Umbilical cord (tissue), 2 donors: ENCODE data around the gene DNAH1. TPM values are rescaled to one million over a fixed set of nuclear protein-coding genes. Genes with fewer than 3 reads are reported as not detected.

Source experiments
- DNase-seq: peaks from one replicate; pipeline ENCODE4 v3.0.0-alpha.2; 2015; ENCODE audit warnings: low spot score
- total RNA-seq: library from RNA; depleted of rRNA; stranded (reverse); fragments of >200 nt; gene quantifications from one replicate; pipeline ENCODE4 v1.2.3, GENCODE V29; 2014; ENCODE audit warnings: low replicate concordance; ENCODE audit not compliant: insufficient read depth

The DNAH1 gene
- total RNA-seq, 1 donor from 2014 or later: 2.9 TPM

DNA sequence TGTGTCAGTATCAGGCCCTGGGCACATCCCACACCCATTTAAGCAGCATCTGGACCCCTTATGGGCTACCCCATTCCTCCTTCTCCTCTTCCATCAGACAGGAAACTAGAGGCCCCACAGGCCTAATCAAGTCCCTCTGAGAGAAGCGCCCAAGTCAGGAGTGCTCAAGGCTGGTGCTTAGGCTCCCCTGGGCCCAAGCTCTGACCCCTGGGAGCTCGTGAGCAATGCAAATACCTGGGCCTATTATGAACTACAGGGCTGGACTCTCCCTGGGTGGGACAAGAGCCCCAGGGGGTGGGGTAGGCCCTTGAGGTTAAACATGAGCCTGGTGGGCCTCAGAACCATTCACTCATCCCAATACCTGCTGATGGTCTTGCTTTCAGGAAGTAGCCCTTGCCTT lies 71.4 kb downstream of the DNAH1 start:
- no peak for DNase-seq

DNA sequence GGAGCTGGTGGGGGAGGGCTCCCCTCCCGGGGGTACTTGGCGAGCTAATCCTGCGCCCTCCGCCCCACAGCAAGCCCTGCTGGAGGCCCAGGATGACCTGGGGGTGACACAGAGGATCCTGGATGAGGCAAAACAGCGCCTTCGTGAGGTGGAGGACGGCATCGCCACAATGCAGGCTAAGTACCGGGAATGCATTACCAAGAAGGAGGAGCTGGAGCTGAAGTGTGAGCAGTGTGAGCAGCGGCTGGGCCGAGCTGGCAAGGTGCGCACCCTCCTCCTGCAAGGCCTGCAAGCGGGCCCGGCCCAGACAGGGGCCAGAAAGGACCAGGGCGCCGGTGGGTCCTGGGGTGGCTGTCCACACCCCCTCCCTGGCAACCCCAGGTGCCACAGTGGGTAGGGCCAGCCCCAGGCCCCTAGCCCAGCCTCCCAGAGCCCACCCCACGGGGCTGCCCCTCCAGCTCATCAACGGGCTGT lies 72.3 kb downstream of the DNAH1 start:
- no peak for DNase-seq

DNA sequence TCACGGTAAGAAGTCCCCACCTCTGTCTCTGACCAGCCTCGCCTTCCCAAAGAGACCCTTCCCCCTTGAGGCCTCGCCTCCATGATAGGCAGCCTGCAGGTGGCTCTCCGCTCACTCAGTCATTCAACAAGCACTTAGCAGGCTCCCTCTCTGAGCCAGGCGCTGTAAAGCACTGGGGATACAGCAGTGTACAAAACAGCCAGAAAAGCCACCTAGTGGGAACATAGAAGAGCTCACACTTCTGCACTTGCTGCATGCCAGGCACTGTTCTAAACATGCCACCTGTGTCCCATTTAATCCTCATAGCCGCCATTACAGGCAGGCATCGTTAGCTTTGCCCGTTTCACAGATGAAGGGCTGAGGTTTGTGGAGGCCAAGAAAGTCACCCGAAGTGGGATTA lies 72.8 kb downstream of the DNAH1 start:
- DNase-seq: no peak

DNA sequence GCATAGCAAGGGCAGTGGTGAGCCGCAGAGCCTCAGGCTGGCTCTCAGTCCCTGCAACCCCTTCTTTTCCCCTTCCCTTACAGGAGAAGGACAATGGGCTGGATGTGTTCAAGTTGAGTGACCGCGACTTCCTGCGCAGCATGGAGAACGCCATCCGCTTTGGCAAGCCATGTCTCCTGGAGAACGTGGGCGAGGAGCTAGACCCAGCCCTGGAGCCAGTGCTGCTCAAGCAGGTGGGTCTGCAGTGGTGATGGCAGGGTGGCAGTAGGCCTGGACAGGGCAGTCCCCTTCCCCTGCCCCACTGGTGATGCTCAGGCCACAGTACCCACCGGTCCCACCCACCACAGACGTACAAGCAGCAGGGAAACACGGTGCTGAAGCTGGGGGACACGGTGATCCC lies 75.0 kb downstream of the DNAH1 start:
- no peak for DNase-seq

DNA sequence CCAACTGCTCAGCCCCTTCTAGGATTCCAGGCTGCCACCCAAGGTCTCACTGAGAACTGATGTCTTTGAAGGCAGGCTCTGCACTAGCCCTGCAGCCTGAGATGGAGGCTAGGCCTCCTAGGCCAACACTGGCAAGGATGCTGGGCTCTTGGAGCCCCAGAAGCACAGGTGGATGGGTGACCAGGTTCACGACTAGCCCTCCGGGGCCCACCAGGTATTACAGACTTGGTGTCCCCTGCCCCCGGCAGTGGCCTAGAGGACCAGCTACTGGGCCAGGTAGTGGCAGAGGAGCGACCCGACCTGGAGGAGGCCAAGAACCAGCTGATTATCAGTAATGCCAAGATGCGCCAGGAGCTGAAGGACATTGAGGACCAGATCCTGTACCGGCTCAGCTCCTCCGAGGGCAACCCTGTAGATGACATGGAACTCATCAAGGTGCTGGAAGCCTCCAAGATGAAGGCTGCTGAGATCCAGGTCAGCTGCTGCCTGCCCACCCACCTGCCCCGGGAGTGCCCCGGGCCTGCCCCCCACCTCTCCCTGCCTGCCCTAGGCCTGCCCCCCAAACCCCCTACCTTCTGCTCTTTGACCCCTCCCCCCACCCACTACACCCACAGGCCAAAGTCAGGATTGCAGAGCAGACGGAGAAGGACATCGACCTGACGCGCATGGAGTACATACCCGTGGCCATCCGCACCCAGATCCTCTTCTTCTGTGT lies 76.3 kb downstream of the DNAH1 start:
- no peak for DNase-seq

DNA sequence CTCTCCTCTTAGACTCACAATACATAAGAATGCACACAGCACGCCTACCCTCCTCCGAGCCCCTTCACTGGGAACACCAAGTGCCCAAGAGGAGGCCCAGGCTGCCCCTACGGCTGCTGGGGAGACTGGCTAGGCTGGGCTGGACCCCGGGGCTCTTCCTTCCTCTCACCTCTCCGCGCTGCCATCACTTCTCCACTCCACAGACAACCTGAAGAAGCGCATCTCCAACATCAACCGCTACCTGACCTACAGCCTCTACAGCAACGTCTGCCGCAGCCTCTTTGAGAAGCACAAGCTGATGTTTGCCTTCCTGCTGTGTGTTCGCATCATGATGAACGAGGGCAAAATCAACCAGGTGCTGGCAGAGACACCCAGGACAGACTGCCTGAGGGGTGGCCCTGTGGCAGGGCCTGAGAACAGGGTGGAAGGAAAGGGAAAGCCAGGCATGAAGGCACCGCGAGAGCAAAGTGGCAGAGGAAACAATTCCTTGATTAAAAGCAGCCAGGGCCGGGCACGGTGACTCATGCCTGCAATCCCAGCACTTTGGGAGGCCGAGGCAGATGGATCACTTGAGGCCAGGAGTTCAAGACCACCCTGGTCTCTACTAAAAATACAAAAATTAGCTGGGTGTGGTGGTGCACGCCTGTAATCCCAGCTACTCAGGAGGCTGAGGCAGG lies 77.2 kb downstream of the DNAH1 start:
- no peak for DNase-seq

DNA sequence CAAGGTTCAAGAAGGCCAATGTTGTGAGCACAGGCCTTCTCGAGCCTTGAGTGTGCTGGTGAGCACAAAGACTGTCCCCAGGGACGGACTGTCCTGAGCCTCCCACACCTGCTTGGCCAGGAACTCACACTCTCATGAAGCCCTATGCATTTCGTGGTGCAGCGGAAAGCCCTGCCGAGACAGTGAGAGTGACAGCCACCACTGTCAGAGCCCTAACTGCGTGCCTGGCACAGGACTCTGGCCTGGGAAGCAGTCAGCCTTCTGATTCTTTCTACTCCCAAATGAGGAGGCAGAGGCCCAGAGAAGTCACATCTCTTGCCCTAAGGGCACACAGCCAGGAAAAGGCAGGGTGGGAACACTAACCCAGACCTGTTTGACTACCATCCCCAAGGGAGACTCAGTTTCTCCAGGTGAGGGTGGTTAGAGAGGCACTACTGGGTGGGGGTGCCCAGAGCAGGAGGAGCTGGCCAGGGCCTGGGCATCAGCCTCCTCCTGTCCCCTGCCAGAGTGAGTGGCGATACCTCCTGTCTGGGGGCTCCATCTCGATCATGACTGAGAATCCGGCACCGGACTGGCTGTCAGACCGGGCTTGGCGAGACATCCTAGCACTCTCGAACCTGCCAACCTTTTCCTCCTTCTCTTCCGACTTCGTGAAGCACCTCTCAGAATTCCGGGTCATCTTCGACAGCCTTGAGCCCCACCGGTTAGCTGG lies 78.0 kb downstream of the DNAH1 start:
- no peak for DNase-seq

DNA sequence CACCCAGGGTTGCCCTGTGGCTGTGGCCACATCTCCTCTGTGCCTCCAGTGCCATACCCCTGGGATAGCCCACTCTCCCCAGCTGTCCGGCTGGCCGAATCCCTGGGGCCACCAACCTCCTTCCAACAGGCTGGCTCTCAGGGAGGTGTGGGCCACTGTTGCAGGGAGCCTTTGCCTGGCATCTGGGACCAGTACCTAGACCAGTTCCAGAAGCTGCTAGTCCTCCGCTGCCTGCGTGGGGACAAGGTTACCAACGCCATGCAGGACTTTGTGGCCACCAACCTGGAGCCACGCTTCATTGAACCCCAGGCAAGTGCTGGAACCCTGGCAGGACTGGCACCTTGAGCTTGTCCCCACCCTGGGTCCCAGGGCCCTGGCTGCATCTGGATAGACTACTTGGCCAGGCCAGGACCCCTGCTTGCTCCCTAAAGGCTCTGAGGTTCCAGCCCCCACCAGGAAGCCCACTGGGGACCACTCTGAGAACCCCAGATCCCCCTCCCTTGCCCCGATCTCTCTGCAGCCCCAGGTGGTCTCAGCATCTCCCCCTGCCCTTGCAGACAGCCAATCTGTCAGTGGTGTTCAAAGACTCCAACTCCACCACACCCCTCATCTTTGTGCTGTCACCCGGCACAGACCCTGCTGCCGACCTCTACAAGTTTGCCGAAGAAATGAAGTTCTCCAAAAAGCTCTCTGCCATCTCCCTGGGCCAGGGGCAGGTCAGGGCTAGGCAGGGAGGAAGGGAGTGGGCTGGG lies 78.8 kb downstream of the DNAH1 start:
- DNase-seq: no peak

DNA sequence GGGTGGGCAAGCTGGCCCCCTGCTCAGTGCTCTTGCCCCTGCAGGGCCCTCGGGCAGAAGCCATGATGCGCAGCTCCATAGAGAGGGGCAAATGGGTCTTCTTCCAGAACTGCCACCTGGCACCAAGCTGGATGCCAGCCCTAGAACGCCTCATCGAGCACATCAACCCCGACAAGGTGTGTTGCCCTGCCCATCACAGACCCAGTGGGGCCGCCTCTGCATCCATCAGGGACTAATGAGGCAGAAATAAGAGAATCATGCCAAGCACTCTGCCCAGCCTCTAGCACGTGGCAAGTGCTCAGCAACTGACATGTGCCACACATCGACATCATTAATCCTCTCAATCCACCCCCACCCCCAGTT lies 79.4 kb downstream of the DNAH1 start:
- DNase-seq: no peak

DNA sequence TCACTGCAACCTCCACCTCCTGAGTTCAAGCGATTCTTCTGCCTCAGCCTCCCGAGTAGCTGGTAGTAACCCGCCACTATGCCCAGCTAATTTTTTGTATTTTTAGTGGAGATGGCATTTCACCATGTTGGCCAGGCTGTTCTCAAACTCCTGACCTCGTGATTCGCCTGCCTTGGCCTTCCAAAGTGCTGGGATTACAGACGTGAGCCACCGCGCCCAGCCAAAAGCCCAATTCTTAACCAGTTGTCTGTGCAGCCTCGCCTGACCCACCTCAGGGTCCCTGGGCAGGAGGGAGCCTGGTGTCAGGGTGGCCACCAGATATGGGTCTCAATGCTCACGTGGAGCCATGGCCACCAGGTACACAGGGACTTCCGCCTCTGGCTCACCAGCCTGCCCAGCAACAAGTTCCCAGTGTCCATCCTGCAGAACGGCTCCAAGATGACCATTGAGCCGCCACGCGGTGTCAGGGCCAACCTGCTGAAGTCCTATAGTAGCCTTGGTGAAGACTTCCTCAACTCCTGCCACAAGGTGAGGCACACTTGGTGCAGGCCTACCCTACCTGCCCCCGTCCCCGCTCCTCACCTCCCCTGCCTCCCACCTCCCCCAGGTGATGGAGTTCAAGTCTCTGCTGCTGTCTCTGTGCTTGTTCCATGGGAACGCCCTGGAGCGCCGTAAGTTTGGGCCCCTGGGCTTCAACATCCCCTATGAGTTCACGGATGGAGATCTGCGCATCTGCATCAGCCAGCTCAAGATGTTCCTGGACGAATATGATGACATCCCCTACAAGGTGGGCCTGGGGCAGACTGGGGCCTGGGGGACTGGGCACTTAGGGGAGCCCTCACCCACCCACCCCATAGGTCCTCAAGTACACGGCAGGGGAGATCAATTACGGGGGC lies 80.1 kb downstream of the DNAH1 start:
- no peak for DNase-seq

DNA sequence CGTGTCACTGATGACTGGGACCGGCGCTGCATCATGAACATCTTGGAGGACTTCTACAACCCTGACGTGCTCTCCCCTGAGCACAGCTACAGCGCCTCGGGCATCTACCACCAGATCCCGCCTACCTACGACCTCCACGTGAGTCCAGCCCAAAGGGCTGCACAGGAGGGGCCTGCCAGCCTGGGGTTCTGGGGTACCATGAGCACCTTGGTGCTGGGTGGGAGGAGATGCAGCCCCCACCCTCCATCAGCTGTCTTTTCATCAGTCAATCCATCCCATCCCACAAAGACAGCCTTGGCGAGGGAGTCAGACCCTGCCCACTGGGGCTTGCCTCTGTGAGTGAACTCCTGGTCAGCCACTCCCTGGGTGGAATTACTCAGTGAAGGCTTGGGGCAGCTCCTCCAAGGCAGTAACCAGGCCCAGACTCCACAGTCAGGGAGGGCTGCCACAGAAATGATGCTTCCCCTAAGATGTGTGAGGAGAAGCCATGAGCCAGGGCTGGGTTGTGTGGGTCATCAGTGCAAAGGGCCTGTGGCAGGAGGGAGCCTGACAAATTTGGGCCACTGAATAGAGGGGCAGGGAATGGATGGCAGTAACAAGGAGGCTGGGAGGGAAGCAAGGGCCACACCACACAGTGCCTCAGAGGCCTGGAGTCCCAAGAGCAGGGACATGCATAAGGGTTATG lies 80.9 kb downstream of the DNAH1 start:
- no peak for DNase-seq

DNA sequence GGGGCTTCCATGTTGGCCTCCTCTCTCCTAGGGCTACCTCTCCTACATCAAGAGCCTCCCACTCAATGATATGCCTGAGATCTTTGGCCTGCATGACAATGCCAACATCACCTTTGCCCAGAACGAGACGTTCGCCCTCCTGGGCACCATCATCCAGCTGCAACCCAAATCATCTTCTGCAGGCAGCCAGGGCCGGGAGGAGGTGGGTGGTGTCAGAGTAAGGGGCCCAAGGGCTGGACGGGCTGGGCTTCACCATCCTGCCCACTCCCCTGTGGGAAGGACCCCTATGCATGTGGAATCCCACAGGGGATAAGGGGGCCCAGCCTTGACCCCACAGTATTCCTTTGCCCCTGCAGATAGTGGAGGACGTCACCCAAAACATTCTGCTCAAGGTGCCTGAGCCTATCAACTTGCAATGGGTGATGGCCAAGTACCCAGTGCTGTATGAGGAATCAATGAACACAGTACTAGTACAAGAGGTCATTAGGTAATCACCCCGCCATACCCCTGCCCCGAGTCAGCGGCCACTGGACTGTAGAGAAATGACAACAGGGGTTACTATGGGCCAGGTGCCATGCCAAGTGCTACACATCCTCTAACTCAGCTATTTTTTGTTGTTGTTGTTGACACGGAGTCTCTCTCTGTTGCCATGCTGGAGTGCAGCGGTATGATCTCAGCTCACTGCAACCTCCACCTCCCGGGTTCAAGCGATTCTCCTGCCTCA lies 81.7 kb downstream of the DNAH1 start:
- DNase-seq: no peak

DNA sequence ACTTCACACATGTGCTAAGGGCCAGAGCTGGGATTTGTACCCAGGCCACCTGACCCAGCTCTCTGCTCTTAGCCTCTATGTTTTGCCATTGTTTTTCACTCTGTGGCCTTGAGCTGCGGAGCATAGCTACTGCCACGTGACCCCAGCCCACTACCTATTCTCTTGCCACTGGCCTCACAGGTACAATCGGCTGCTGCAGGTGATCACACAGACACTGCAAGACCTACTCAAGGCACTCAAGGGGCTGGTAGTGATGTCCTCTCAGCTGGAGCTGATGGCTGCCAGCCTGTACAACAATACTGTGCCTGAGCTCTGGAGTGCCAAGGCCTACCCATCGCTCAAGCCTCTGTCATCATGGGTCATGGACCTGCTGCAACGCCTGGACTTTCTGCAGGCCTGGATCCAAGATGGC lies 82.6 kb downstream of the DNAH1 start:
- DNase-seq: no peak

DNA sequence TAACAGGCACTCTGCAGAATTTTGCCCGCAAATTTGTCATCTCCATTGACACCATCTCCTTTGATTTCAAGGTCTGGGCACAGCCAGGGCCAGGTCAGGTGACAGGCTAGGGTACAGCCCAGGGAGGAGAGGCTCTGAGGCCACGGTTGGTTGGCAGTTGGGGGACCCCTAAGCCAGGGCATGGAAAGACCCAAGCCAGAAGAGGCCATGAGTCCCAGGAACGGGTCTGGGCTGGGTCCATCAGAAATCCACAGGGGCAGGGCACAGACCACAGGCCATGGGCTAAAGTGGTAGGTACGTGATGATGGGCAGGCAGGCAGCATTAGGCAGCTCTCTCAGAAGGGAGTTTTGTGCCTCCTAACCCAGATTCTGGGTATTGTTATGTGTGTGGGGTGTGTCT lies 83.0 kb downstream of the DNAH1 start:
- no peak for DNase-seq

DNA sequence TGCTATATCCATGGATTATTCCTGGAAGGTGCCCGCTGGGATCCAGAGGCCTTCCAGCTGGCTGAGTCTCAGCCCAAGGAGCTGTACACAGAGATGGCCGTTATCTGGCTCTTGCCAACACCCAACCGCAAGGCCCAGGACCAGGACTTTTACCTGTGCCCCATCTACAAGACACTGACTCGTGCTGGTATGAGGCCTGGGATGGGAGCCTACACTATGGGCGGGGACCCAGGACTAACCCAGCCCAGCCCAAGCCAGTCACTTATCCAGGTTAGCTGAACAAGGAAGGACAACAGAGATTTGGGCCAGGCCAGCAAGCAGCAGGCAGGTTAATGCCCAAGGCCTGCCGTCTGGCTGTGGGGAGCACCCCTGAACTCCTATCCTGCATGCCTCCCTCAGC lies 83.5 kb downstream of the DNAH1 start:
- no peak for DNase-seq

DNA sequence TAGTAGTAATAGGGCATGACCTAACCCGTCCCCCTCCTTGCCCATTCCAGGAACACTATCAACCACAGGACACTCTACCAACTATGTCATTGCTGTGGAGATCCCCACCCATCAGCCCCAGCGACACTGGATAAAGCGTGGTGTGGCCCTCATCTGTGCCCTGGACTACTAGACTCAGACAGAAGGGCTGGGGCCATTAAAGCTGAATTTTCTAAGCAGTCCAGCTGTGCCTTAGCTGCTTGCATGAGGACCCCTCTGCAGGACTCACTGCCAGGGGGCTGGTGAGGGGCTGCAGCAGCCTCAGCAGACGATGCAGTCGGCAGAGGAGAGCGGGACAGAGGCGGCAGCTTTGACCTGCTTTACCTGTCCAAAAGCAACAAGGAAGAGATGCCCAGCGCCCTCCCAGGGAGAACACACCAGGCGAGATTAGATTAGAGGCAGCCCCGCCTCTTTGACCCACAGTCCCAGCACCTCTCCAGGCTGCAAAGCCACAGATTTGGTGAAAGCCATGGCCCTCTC lies 84.2 kb downstream of the DNAH1 start:
- DNase-seq: no peak

DNA sequence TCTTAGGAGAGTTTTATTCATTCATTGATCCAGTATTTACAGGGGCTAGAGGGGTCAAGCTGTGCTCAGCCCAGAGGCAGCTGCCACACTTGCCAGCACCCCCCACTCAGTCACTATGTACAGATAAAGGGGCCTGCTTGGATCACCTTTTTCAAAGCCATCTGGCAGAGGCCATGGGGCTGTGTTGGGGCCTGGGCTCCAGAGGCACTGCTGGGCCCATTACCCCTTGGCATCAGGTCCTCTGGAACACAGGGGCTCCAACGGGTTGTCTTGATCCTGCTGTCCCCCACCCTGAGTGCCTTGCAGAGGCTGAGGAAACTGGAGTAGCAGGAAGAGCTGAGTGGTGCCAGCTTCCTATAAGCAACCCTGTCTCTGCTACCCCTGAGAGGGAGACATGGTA lies 84.9 kb downstream of the DNAH1 start:
- DNase-seq: no peak

DNA sequence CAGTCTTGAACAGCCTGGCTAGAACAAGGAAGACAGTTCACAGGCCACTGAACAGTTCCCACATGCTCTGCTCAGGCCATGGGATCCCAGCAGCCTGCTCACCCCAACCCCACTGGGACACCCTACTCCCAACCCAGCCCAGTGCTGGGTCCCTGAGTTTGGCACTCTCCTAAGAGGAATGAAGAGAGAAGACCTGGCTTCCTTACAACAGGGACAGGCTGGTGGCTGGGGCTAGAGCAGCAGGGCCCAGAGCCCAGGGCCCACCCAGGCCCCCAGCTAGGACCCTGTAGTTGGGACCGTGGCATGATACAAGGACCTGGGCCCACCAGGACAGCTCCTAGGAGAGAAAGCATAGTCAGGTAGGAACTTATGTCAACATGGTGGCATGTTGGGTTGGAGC lies 85.4 kb downstream of the DNAH1 start:
- no peak for DNase-seq

DNA sequence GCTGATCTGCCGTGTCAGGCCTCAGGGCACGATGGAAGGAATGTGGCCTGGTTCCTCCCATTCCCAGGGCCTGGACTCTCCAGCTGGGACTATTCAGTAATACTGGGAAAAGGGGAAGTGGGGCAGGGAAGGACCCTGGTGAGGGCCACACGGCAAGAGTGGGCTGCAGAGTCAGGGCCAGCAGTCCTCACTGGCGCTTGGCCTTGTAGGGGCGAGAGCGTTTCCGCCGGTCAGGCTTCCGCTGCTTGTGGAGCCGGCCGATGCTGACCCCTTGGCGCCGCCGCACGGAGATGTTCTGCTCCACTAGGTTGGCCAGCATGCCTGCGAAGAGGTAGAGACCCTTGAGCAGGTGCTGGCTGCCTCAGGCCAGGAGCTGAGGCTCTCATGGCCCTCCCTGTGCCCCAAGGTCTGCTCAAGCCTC lies 86.0 kb downstream of the DNAH1 start:
- DNase-seq: no peak
